GM12873 (cell line): ENCODE results near the gene RAB20.

Experiments used
- CTCF ChIP-seq: IDR thresholded peaks from 2 replicates; pipeline ENCODE4 v1.5.1; 2012; ENCODE audit warnings: low read depth, mild to moderate bottlenecking, moderate library complexity, low read length, control low read depth; ENCODE audit not compliant: insufficient read depth; ENCODE audit errors: missing control alignments

RAB20 gene

GRCh38 chr13:110581506-110582185 is 20.1 kb upstream of the RAB20 start:
- TF ChIP-seq CTCF = no peak

- TF ChIP-seq CTCF = no peak
Measured at GRCh38 chr13:110580800-110581199, 19.3 kb upstream of the RAB20 start.

- no peak for TF ChIP-seq CTCF
Measured at GRCh38 chr13:110578363-110578762, 16.8 kb upstream of the RAB20 start.

- no peak for TF ChIP-seq CTCF
Measured at GRCh38 chr13:110576736-110577476, 15.4 kb upstream of the RAB20 start.

GRCh38 chr13:110576070-110576394 is 14.5 kb upstream of the RAB20 start:
- TF ChIP-seq CTCF = no peak

GRCh38 chr13:110575322-110576069 is 14.0 kb upstream of the RAB20 start:
- TF ChIP-seq CTCF = no peak

GRCh38 chr13:110574161-110574560 is 12.6 kb upstream of the RAB20 start:
- no peak for TF ChIP-seq CTCF
